Renal cortex interstitium (tissue), 11 donors: ENCODE measurements around the gene CEP78. TPM values are rescaled to one million over a fixed set of nuclear protein-coding genes. Genes with fewer than 3 reads are reported as not detected.
"Not testable (repeated sequence)": the region's sequence is repeated elsewhere in the genome, so short reads cannot be mapped to it uniquely, and the experiment has no call there.

Experiments used
- DNase-seq, 11 donors: peaks; one replicate each; pipeline ENCODE4 v3.0.0-alpha.2; 2013; ENCODE audit warnings: low read depth in 9 of 11, low spot score in 4 of 11; ENCODE audit errors: extremely low read depth in 1 of 11
- polyA plus RNA-seq, 3 donors: library from polyadenylated mRNA; unstranded; fragments of 120-200 nt; gene quantifications; one replicate each; pipeline ENCODE4 v1.2.1, GENCODE V29; 2013; ENCODE audit not compliant: insufficient read length in 3 of 3

The CEP78 gene
- polyA plus RNA-seq, 3 donors, result 31.8 to 37.9 (median 36.8) TPM

GRCh38 chr9:78221425-78221824, 14.4 kb upstream of the CEP78 start:
- no peak for DNase-seq

- not testable (repeated sequence) for DNase-seq
Observed at GRCh38 chr9:78221841-78222240, 14.0 kb upstream of the CEP78 start.

- no peak for DNase-seq
Observed at GRCh38 chr9:78230761-78231160, 5.1 kb upstream of the CEP78 start.

GRCh38 chr9:78232471-78232870, 3.4 kb upstream of the CEP78 start:
- not testable (repeated sequence) for DNase-seq

- peak in 1 of 11 donors; percentile 12 for DNase-seq
Observed at GRCh38 chr9:78234810-78235209, 1.1 kb upstream of the CEP78 start.

GRCh38 chr9:78235256-78235761, 566 bp upstream of the CEP78 start:
- DNase-seq, result peak in 3 of 11 donors; percentile 12 to 29 (median 15)

GRCh38 chr9:78236551-78236910, 656 bp downstream of the CEP78 start:
- peak in 4 of 11 donors; percentile 16 to 39 (median 25) for DNase-seq

GRCh38 chr9:78238046-78239038, 2.5 kb downstream of the CEP78 start:
- no peak for DNase-seq

- DNase-seq, result peak in 2 of 11 donors; percentile 14 to 19
Observed at GRCh38 chr9:78239506-78239905, 3.6 kb downstream of the CEP78 start.

- no peak for DNase-seq
Observed at GRCh38 chr9:78242041-78242440, 6.2 kb downstream of the CEP78 start.

GRCh38 chr9:78243130-78243529, 7.3 kb downstream of the CEP78 start:
- no peak for DNase-seq

- no peak for DNase-seq
Observed at GRCh38 chr9:78245401-78245800, 9.5 kb downstream of the CEP78 start.

GRCh38 chr9:78248635-78249034, 12.8 kb downstream of the CEP78 start:
- no peak for DNase-seq

GRCh38 chr9:78249542-78249941, 13.7 kb downstream of the CEP78 start:
- DNase-seq, result no peak

- no peak for DNase-seq
Observed at GRCh38 chr9:78252616-78253015, 16.7 kb downstream of the CEP78 start.

- no peak for DNase-seq
Observed at GRCh38 chr9:78253285-78253684, 17.4 kb downstream of the CEP78 start.

GRCh38 chr9:78261403-78262001, 25.6 kb downstream of the CEP78 start:
- DNase-seq, result peak in 5 of 11 donors; percentile 10 to 40 (median 19)

- DNase-seq, result no peak
Observed at GRCh38 chr9:78262655-78263054, 26.8 kb downstream of the CEP78 start.

GRCh38 chr9:78267889-78268288, 32.0 kb downstream of the CEP78 start:
- no peak for DNase-seq

GRCh38 chr9:78269784-78270183, 33.9 kb downstream of the CEP78 start:
- DNase-seq, result no peak
